Cardiac fibroblast (primary cell): ENCODE results near the gene IER5L.

Source experiments
- DNase-seq, 2 donors: peaks; one replicate each; pipeline versions ENCODE4 v3.0.0 to v3.0.0-alpha.2; 2010; ENCODE audit warnings: low read depth in 2 of 2
- H3K4me3 ChIP-seq, 2 donors: replicated peaks in 1 of 2; 1 replicate in 1 of 2; 2 replicates in 1 of 2; pipeline ENCODE4 v1.5.1; 2011; ENCODE audit warnings: low read depth in 2 of 2, low read length in 2 of 2, mild to moderate bottlenecking in 2 of 2, moderate library complexity in 1 of 2
- CTCF ChIP-seq: IDR thresholded peaks from one replicate; pipeline ENCODE4 v1.5.1; 2011; ENCODE audit warnings: low read depth, mild to moderate bottlenecking, low read length, inconsistent platforms

The IER5L gene

GRCh38 chr9:129183495-129184218 is 5.6 kb upstream of the IER5L start:
- no peak overlapping the region for H3K4me3 ChIP-seq
- no peak for DNase-seq
- no peak for TF ChIP-seq CTCF

- peak; percentile 40 to 44 for DNase-seq
- peak; percentile 44 for TF ChIP-seq CTCF
These were observed 4.8 kb upstream of the IER5L start for GRCh38 chr9:129182625-129183494.

GRCh38 chr9:129182122-129182521 is 4.1 kb upstream of the IER5L start:
- no peak for TF ChIP-seq CTCF
- H3K4me3 ChIP-seq = no peak overlapping the region

More at GRCh38 chr9:129182625-129183494, 4.8 kb upstream of the IER5L start:
- H3K4me3 ChIP-seq = no peak overlapping the region

GRCh38 chr9:129181246-129181645 is 3.2 kb upstream of the IER5L start:
- no peak overlapping the region for H3K4me3 ChIP-seq
- DNase-seq = no peak
- no peak for TF ChIP-seq CTCF

More at GRCh38 chr9:129182122-129182521, 4.1 kb upstream of the IER5L start:
- no peak for DNase-seq

GRCh38 chr9:129178568-129179382 is 714 bp upstream of the IER5L start:
- TF ChIP-seq CTCF = no peak
- peak overlapping the region in 1 of 2 donors; percentile 32 for H3K4me3 ChIP-seq
- no peak for DNase-seq

GRCh38 chr9:129177443-129177790 is 644 bp downstream of the IER5L start:
- no peak for TF ChIP-seq CTCF
- H3K4me3 ChIP-seq = peak overlapping the region; percentile 79 to 92
- DNase-seq = no peak
